ENCODE measurements around the gene XXYLT1.

GRCh38 chr3:195066441-195066841 is 204.5 kb downstream of the XXYLT1 start:
- TF ChIP-seq CTCF (IDR thresholded peaks at IDR 0.05) (no peak), POLR2A (IDR thresholded peaks at IDR 0.05) (no peak)
